Epithelial cell of esophagus (primary cell): Measurements from ENCODE around the gene TMEM219.

Experiments used
- DNase-seq: peaks from one replicate; pipeline ENCODE4 v3.0.0; 2010; ENCODE audit warnings: low read depth
- H3K4me3 ChIP-seq: 2 replicates; pipeline ENCODE4 v1.5.1; 2011; ENCODE audit warnings: mild to moderate bottlenecking, low read length, control low read depth
- CTCF ChIP-seq: IDR thresholded peaks from 2 replicates; pipeline ENCODE4 v1.5.1; 2011; ENCODE audit warnings: low read depth, mild to moderate bottlenecking, low read length, control low read depth, inconsistent platforms; ENCODE audit not compliant: insufficient read depth; ENCODE audit errors: missing control alignments

Gene TMEM219

GRCh38 chr16:29961479-29962343 lies at the start of gene TMEM219:
TMEM219 (plus strand) TSS chr16:29962079; CDS start chr16:29963144, 1,065 bp downstream.
- peak; percentile 44 for TF ChIP-seq CTCF
- peak; percentile 77 for DNase-seq
- peak within 1 kb of the TSS; percentile 55 for H3K4me3 ChIP-seq

GRCh38 chr16:29912087-29912486 lies 49.8 kb upstream of the TMEM219 start:
- TF ChIP-seq CTCF = no peak

GRCh38 chr16:29913514-29913913 lies 48.4 kb upstream of the TMEM219 start:
- DNase-seq = no peak
- no peak overlapping the region for H3K4me3 ChIP-seq
- TF ChIP-seq CTCF = no peak

More at GRCh38 chr16:29912087-29912486, 49.8 kb upstream of the TMEM219 start:
- no peak overlapping the region for H3K4me3 ChIP-seq
- DNase-seq = no peak

GRCh38 chr16:29915590-29916247 lies 46.2 kb upstream of the TMEM219 start:
- DNase-seq = peak; percentile 42
- no peak overlapping the region for H3K4me3 ChIP-seq
- no peak for TF ChIP-seq CTCF

GRCh38 chr16:29916979-29917378 lies 44.9 kb upstream of the TMEM219 start:
- no peak overlapping the region for H3K4me3 ChIP-seq
- peak; percentile 6 for TF ChIP-seq CTCF
- no peak for DNase-seq

GRCh38 chr16:29920288-29921033 lies 41.4 kb upstream of the TMEM219 start:
- TF ChIP-seq CTCF = no peak
- H3K4me3 ChIP-seq = no peak overlapping the region
- DNase-seq = no peak
